ENCODE results near the gene PLK5. TPM values are rescaled to one million over a fixed set of nuclear protein-coding genes. Genes with fewer than 3 reads are reported as not detected.

PLK5 gene
- total RNA-seq, 1 experiment from 2014 or later, result 0.57 TPM

GRCh38 chr19:1532003-1532402 lies 8.1 kb downstream of the PLK5 start:
- H3K23ac ChIP-seq (ENCODE audit: insufficient read length, low read depth, low read length), result no peak overlapping the region
- Mint-ChIP-seq H3K36me3 (ENCODE audit: insufficient read depth in 1 of 3, low read depth in 3 of 3) (no peaks in the 10 kb centered on the region), H3K4me3 (no peak overlapping the region), H3K9me3 (no peaks in the 10 kb centered on the region), H3K4me1 (no peaks in the 10 kb centered on the region), H3K27me3 (ENCODE audit: low read depth) (peaks cover 30% of the 10 kb centered on the region), H3K27ac (no peak overlapping the region)
- H3K79me2 ChIP-seq (ENCODE audit: insufficient read depth, low read length), result no peaks in the 10 kb centered on the region
- no peak overlapping the region for H3T11ph ChIP-seq (ENCODE audit: low read length)
- no peak overlapping the region for H3K14ac ChIP-seq (ENCODE audit: insufficient read depth, low read length)
- no peak overlapping the region for H2BK20ac ChIP-seq (ENCODE audit: low read depth, low read length, poor library complexity, severe bottlenecking)
- H3K4me2 ChIP-seq (ENCODE audit: insufficient read depth, insufficient read length, low read length), result no peak overlapping the region
- H2BK12ac ChIP-seq (ENCODE audit: insufficient read length, low read depth, low read length), result no peak overlapping the region
- no CpG with 5 or more reads among the region's 9 CpGs for WGBS (ENCODE audit: extremely low coverage, insufficient read length, low lambda C conversion rate)
- no peak for DNase-seq
- no peak overlapping the region for H3K9ac ChIP-seq (ENCODE audit: extremely low read depth, insufficient read length, low read length)
- H4K5ac ChIP-seq (ENCODE audit: insufficient read length, low read depth, low read length), result no peak overlapping the region
- H4K8ac ChIP-seq (replicated peaks; ENCODE audit: insufficient read length, low read depth, low read length), result no peak overlapping the region
- no peak overlapping the region for H2BK15ac ChIP-seq (ENCODE audit: low read depth, low read length)
- no peak overlapping the region for H2BK120ac ChIP-seq (ENCODE audit: low read depth, low read length, poor library complexity, severe bottlenecking)
- no peaks in the 10 kb centered on the region for H3K23me2 ChIP-seq (ENCODE audit: insufficient read length, low read depth, low read length, poor library complexity, severe bottlenecking)
- H3K4ac ChIP-seq (ENCODE audit: low read depth, low read length), result no peak overlapping the region
- H3K18ac ChIP-seq (ENCODE audit: insufficient read length, low read depth, low read length), result no peak overlapping the region
- H2AK5ac ChIP-seq (ENCODE audit: insufficient read length, low read length), result no peak overlapping the region
- H3K4me1 ChIP-seq (ENCODE audit: insufficient read depth, low read length), result no peaks in the 10 kb centered on the region
- H3K27ac ChIP-seq (ENCODE audit: insufficient read length, low read depth, low read length), result no peak overlapping the region
- H2AFZ ChIP-seq (ENCODE audit: low read length), result no peak overlapping the region
- H3K27me3 ChIP-seq (ENCODE audit: insufficient read depth, low read length), result no peaks in the 10 kb centered on the region
- no peak overlapping the region for H2BK5ac ChIP-seq (ENCODE audit: insufficient read length, low read length)
- H4K20me1 ChIP-seq (ENCODE audit: control insufficient read depth, insufficient read depth, insufficient read length), result no peaks in the 10 kb centered on the region
- no peak overlapping the region for H3K56ac ChIP-seq (ENCODE audit: insufficient read length, low read depth, low read length)
- no peak overlapping the region for H4K91ac ChIP-seq (ENCODE audit: insufficient read length, low read depth, low read length)
- TF ChIP-seq CTCF (conservative IDR thresholded peaks at IDR 0.05), result no peak
- H3K9me3 ChIP-seq (ENCODE audit: control insufficient read depth, low read depth, low read length), result no peaks in the 10 kb centered on the region
- H3K79me1 ChIP-seq (ENCODE audit: insufficient read depth, low read depth, low read length, poor library complexity, severe bottlenecking), result no peaks in the 10 kb centered on the region
